Keratinocyte (primary cell): ENCODE measurements around the gene BAG5. TPM values are rescaled to one million over a fixed set of nuclear protein-coding genes. Genes with fewer than 3 reads are reported as not detected.

Experiments
- DNase-seq: peaks from one replicate; pipeline ENCODE4 v3.0.0-alpha.2; 2011; ENCODE audit warnings: low read depth, missing footprints, low spot score
- FAIRE-seq: peaks from 2 replicates; lab custom pipeline; 2011; peaks lifted over from hg19 to GRCh38; lab: Jason Lieb, UNC
- H2AFZ ChIP-seq: 2 replicates; pipeline ENCODE4 v1.6.0; 2012; ENCODE audit warnings: low read length, control low read depth, inconsistent platforms; ENCODE audit not compliant: control insufficient read depth
- H3K27ac ChIP-seq: 2 replicates; pipeline ENCODE4 v1.5.1; 2011; ENCODE audit warnings: low read length; ENCODE audit not compliant: control insufficient read depth, insufficient read depth
- H3K27me3 ChIP-seq: 3 replicates; pipeline ENCODE4 v1.6.0; 2011; ENCODE audit warnings: low read length; ENCODE audit not compliant: control insufficient read depth, insufficient read depth; ENCODE audit errors: extremely low read depth
- H3K36me3 ChIP-seq, 2 experiments: 2 replicates in 1 of 2; 3 replicates in 1 of 2; pipeline ENCODE4 v1.5.1; 2011; ENCODE audit warnings: low read length in 2 of 2, mild to moderate bottlenecking in 1 of 2; ENCODE audit not compliant: control insufficient read depth in 2 of 2, insufficient read depth in 2 of 2; ENCODE audit errors: extremely low read depth in 1 of 2
- H3K4me1 ChIP-seq: 3 replicates; pipeline ENCODE4 v1.5.1; 2011; ENCODE audit warnings: low read length; ENCODE audit not compliant: control insufficient read depth, insufficient read depth; ENCODE audit errors: extremely low read depth
- H3K4me2 ChIP-seq: 3 replicates; pipeline ENCODE4 v1.6.0; 2011; ENCODE audit warnings: low read depth, low read length; ENCODE audit not compliant: control insufficient read depth, insufficient read depth; ENCODE audit errors: extremely low read depth
- H3K4me3 ChIP-seq, 3 experiments: fragments of 200-600 bp in 1 of 3; sonication (generic) in 1 of 3; 2 replicates in 2 of 3; 3 replicates in 1 of 3; pipeline ENCODE4 v1.5.1; 2011 to 2016; ENCODE audit warnings: low read length in 3 of 3, mild to moderate bottlenecking in 3 of 3, control low read depth in 2 of 3, inconsistent platforms in 1 of 3, low read depth in 1 of 3, mixed read lengths in 1 of 3, mixed run types in 1 of 3, moderate library complexity in 1 of 3; ENCODE audit not compliant: control insufficient read depth in 2 of 3, insufficient read depth in 2 of 3; ENCODE audit errors: extremely low read depth in 1 of 3
- H3K79me2 ChIP-seq: 2 replicates; pipeline ENCODE4 v1.6.0; 2012; ENCODE audit warnings: low read length; ENCODE audit not compliant: control insufficient read depth, insufficient read depth
- H3K9ac ChIP-seq: 3 replicates; pipeline ENCODE4 v1.6.0; 2011; ENCODE audit warnings: low read length; ENCODE audit not compliant: control insufficient read depth, insufficient read depth; ENCODE audit errors: extremely low read depth
- H3K9me1 ChIP-seq: 3 replicates; pipeline ENCODE4 v1.6.0; 2011; ENCODE audit warnings: low read length; ENCODE audit not compliant: control insufficient read depth, insufficient read depth; ENCODE audit errors: extremely low read depth
- H3K9me3 ChIP-seq: 2 replicates; pipeline ENCODE4 v1.5.1; 2012; ENCODE audit warnings: low read depth, low read length; ENCODE audit not compliant: control insufficient read depth
- H4K20me1 ChIP-seq: 3 replicates; pipeline ENCODE4 v1.6.0; 2011; ENCODE audit warnings: low read length; ENCODE audit not compliant: control insufficient read depth, insufficient read depth; ENCODE audit errors: extremely low read depth
- EZH2 ChIP-seq: IDR thresholded peaks from one replicate; pipeline ENCODE4 v1.6.1; 2012; ENCODE audit warnings: inconsistent platforms, mild to moderate bottlenecking, low read length, moderate library complexity
- dilution Hi-C: fragments of 300-500 bp; cut with MboI; formaldehyde crosslinking; loops from one replicate; pipeline ENCODE4 v1.7.0; 2020; ENCODE audit warnings: low sequenced_read_pairs; ENCODE audit not compliant: extremely low pct_ligation_motif_present
- polyA plus RNA-seq, 5 experiments: library from polyadenylated mRNA; depleted of rRNA in 3 of 5; stranded (reverse) in 3 of 5; stranded (forward) in 1 of 5; unstranded in 1 of 5; fragments of >200 nt; gene quantifications; 1 replicate in 1 of 5; 2 replicates in 3 of 5; 3 replicates in 1 of 5; pipeline versions ENCODE4 v1.2.1 to v1.2.3, GENCODE V29; 2011 to 2012; ENCODE audit warnings: missing spikeins in 2 of 5, low read depth in 1 of 5, low replicate concordance in 1 of 5
- TF ChIP-seq, protein P1 (sequence below), 3 experiments: IDR thresholded peaks in 1 of 3; conservative IDR thresholded peaks in 1 of 3; optimal IDR thresholded peaks in 1 of 3; 2 replicates in 2 of 3; 3 replicates in 1 of 3; pipeline versions ENCODE3 to v1.5.1; 2011; ENCODE audit warnings: low read length in 3 of 3, mild to moderate bottlenecking in 3 of 3, moderate library complexity in 2 of 3, control low read depth in 1 of 3, inconsistent platforms in 1 of 3; ENCODE audit not compliant: insufficient read depth in 2 of 3; ENCODE audit errors: extremely low read depth in 1 of 3

The BAG5 gene
- polyA plus RNA-seq, 1 donor (not counting 4 experiments of a cell fraction or from before 2014, with no cell fraction given) = 14.4 TPM

DNA sequence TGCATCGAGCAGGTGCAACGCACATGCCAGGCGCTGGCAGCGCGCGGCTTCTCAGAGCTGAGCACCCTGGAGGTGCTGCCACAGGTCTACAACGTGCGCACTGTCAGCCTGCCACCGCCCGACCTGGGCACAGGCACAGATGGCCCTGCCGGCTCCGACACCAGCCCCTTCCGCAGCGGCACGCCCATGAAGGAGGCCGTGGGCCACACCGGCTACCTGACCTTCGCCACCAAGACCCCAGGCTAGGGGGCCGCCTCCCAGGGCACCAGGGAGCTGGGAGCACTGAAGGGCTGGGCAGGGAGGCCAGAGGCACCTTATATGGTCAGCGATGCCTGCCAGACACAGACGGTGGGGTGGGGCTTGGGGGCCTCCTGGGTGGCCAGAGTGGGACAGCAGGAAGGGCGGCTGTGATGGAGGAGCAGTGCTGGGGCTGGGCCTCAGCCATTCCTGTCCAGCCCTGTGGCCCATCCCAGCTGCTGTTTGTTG lies 27.8 kb downstream of the BAG5 start:
- Histone ChIP-seq H3K27ac (no peak overlapping the region), H3K9me1 (no peaks in the 10 kb centered on the region), H3K36me3 (peaks cover 8 to 22% of the 10 kb centered on the region in 2 experiments), H2AFZ (no peak overlapping the region), H3K9me3 (no peaks in the 10 kb centered on the region), H3K4me1 (peaks cover 12% of the 10 kb centered on the region), H3K79me2 (peaks cover 26% of the 10 kb centered on the region), H3K27me3 (no peaks in the 10 kb centered on the region), H4K20me1 (no peaks in the 10 kb centered on the region), H3K9ac (no peak overlapping the region), H3K4me3 (no peak overlapping the region), H3K4me2 (no peak overlapping the region)
- dilution Hi-C loops = no loop called here
- no peak for FAIRE-seq
- DNase-seq = no peak
- no peak for TF ChIP-seq EZH2
- TF ChIP-seq, protein P1, sequence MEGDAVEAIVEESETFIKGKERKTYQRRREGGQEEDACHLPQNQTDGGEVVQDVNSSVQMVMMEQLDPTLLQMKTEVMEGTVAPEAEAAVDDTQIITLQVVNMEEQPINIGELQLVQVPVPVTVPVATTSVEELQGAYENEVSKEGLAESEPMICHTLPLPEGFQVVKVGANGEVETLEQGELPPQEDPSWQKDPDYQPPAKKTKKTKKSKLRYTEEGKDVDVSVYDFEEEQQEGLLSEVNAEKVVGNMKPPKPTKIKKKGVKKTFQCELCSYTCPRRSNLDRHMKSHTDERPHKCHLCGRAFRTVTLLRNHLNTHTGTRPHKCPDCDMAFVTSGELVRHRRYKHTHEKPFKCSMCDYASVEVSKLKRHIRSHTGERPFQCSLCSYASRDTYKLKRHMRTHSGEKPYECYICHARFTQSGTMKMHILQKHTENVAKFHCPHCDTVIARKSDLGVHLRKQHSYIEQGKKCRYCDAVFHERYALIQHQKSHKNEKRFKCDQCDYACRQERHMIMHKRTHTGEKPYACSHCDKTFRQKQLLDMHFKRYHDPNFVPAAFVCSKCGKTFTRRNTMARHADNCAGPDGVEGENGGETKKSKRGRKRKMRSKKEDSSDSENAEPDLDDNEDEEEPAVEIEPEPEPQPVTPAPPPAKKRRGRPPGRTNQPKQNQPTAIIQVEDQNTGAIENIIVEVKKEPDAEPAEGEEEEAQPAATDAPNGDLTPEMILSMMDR (optimal IDR thresholded peaks at IDR 0.05 in 1 of 3, IDR thresholded peaks at IDR 0.05 in 1 of 3, conservative IDR thresholded peaks at IDR 0.05 in 1 of 3; ENCODE audit: extremely low read depth in 1 of 3, insufficient read depth in 2 of 3, low read length in 3 of 3) = no peak

DNA sequence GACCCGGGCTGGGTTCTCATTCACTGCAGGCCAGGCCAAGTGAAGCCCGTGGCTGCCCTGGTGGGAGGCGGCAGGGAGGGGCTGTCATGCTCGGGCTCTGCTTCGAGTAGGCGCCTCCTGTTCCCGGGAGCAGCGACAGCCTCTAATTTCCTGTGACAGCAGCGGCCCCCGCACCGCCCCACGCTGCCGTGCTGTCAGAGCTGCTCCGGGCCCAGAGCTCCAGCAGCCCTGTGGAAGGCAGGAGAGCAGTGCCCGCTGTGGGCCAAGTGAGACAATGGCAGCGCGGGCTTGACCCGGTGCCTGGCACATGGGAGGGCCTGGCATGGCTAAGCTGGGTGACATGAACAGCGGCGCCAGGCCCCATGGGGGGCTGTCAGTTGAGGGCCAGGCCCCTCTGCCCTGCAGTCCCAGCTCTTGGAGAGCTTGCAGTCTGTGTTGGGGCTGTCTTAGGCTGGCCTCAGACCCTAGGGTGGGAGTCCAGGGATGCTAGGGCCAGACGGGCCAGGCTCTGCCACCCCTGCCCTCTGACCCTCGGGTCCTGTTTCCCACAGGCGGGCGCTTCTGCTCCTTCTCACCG lies 28.4 kb downstream of the BAG5 start:
- no peak overlapping the region for H3K4me3 ChIP-seq

More for the DNA sequence above, 28.4 kb downstream of the BAG5 start:
- no peak overlapping the region for H2AFZ ChIP-seq
- no peak overlapping the region for H3K4me2 ChIP-seq
- no peaks in the 10 kb centered on the region for H3K27me3 ChIP-seq
- H3K4me1 ChIP-seq = peaks cover 9% of the 10 kb centered on the region
- FAIRE-seq (no peak), DNase-seq (no peak)
- H3K9me3 ChIP-seq = no peaks in the 10 kb centered on the region
- H3K36me3 ChIP-seq = peaks cover 8 to 22% of the 10 kb centered on the region in 2 experiments
- no peak for TF ChIP-seq EZH2
- TF ChIP-seq, protein P1 (optimal IDR thresholded peaks at IDR 0.05 in 1 of 3, IDR thresholded peaks at IDR 0.05 in 1 of 3, conservative IDR thresholded peaks at IDR 0.05 in 1 of 3; ENCODE audit: extremely low read depth in 1 of 3, insufficient read depth in 2 of 3, low read length in 3 of 3) = no peak
- no peak overlapping the region for H3K27ac ChIP-seq
- no peak overlapping the region for H3K9ac ChIP-seq
- no peaks in the 10 kb centered on the region for H3K9me1 ChIP-seq
- H3K79me2 ChIP-seq = peaks cover 32% of the 10 kb centered on the region
- H4K20me1 ChIP-seq = no peaks in the 10 kb centered on the region
- dilution Hi-C loops = no loop called here
